ENCODE measurements around the gene DNAH3. TPM values are rescaled to one million over a fixed set of nuclear protein-coding genes. Genes with fewer than 3 reads are reported as not detected.

The DNAH3 gene
- total RNA-seq, 1 donor from 2014 or later: not detected

- H3K27ac Mint-ChIP-seq (ENCODE audit: unreplicated experiment): peak overlapping the region; percentile 10
- no peak for TF ChIP-seq CTCF (IDR thresholded peaks at IDR 0.05; ENCODE audit: partially characterized antibody, unreplicated experiment)
- H3K27me3 Mint-ChIP-seq (ENCODE audit: unreplicated experiment): peaks cover 2% of the 10 kb centered on the region
- DNase-seq: no peak
- peaks cover 14% of the 10 kb centered on the region for H3K4me1 Mint-ChIP-seq (ENCODE audit: low read depth, unreplicated experiment)
- H3K4me3 Mint-ChIP-seq (ENCODE audit: unreplicated experiment): peak overlapping the region; percentile 16
- H3K36me3 Mint-ChIP-seq (ENCODE audit: unreplicated experiment): no peaks in the 10 kb centered on the region
- H3K9me3 Mint-ChIP-seq (ENCODE audit: unreplicated experiment): peaks cover 14% of the 10 kb centered on the region
Measured at GRCh38 chr16:20897922-20898321, 252.7 kb downstream of the DNAH3 start.

- Mint-ChIP-seq H3K4me3 (ENCODE audit: unreplicated experiment) (peak overlapping the region; percentile 16), H3K27me3 (ENCODE audit: unreplicated experiment) (peaks cover 2% of the 10 kb centered on the region)
- DNase-seq: no peak
Measured at GRCh38 chr16:20897253-20897897, 253.3 kb downstream of the DNAH3 start.

GRCh38 chr16:20894388-20894787 lies 256.3 kb downstream of the DNAH3 start:
- H3K27me3 Mint-ChIP-seq (ENCODE audit: unreplicated experiment): no peaks in the 10 kb centered on the region
- no peak for TF ChIP-seq CTCF (IDR thresholded peaks at IDR 0.05; ENCODE audit: partially characterized antibody, unreplicated experiment)
- DNase-seq: no peak
- H3K27ac Mint-ChIP-seq (ENCODE audit: unreplicated experiment): no peak overlapping the region
- H3K36me3 Mint-ChIP-seq (ENCODE audit: unreplicated experiment): no peaks in the 10 kb centered on the region
- no peak overlapping the region for H3K4me3 Mint-ChIP-seq (ENCODE audit: unreplicated experiment)
- peaks cover 2% of the 10 kb centered on the region for H3K9me3 Mint-ChIP-seq (ENCODE audit: unreplicated experiment)
- H3K4me1 Mint-ChIP-seq (ENCODE audit: low read depth, unreplicated experiment): peaks cover 9% of the 10 kb centered on the region

More at GRCh38 chr16:20897253-20897897, 253.3 kb downstream of the DNAH3 start:
- peaks cover 14% of the 10 kb centered on the region for H3K9me3 Mint-ChIP-seq (ENCODE audit: unreplicated experiment)
- H3K4me1 Mint-ChIP-seq (ENCODE audit: low read depth, unreplicated experiment): peaks cover 14% of the 10 kb centered on the region
- H3K36me3 Mint-ChIP-seq (ENCODE audit: unreplicated experiment): no peaks in the 10 kb centered on the region
- TF ChIP-seq CTCF (IDR thresholded peaks at IDR 0.05; ENCODE audit: partially characterized antibody, unreplicated experiment): no peak
- H3K27ac Mint-ChIP-seq (ENCODE audit: unreplicated experiment): no peak overlapping the region

- Mint-ChIP-seq H3K27ac (ENCODE audit: unreplicated experiment) (no peak overlapping the region), H3K36me3 (ENCODE audit: unreplicated experiment) (no peaks in the 10 kb centered on the region), H3K27me3 (ENCODE audit: unreplicated experiment) (no peaks in the 10 kb centered on the region), H3K4me1 (ENCODE audit: low read depth, unreplicated experiment) (no peaks in the 10 kb centered on the region), H3K4me3 (ENCODE audit: unreplicated experiment) (no peak overlapping the region), H3K9me3 (ENCODE audit: unreplicated experiment) (no peaks in the 10 kb centered on the region)
- DNase-seq: no peak
- no peak for TF ChIP-seq CTCF (IDR thresholded peaks at IDR 0.05; ENCODE audit: partially characterized antibody, unreplicated experiment)
Measured at GRCh38 chr16:20889625-20890275, 260.9 kb downstream of the DNAH3 start.

GRCh38 chr16:20887207-20887606 lies 263.4 kb downstream of the DNAH3 start:
- DNase-seq: no peak
- Mint-ChIP-seq H3K4me1 (ENCODE audit: low read depth, unreplicated experiment) (no peaks in the 10 kb centered on the region), H3K27ac (ENCODE audit: unreplicated experiment) (no peak overlapping the region), H3K36me3 (ENCODE audit: unreplicated experiment) (no peaks in the 10 kb centered on the region), H3K9me3 (ENCODE audit: unreplicated experiment) (no peaks in the 10 kb centered on the region), H3K27me3 (ENCODE audit: unreplicated experiment) (no peaks in the 10 kb centered on the region), H3K4me3 (ENCODE audit: unreplicated experiment) (no peak overlapping the region)
- TF ChIP-seq CTCF (IDR thresholded peaks at IDR 0.05; ENCODE audit: partially characterized antibody, unreplicated experiment): no peak

Data from glutamatergic neuron (in vitro differentiated cells).